GM21381 (cell line): Measurements from ENCODE around the gene TFF3.

Experiments
- ATAC-seq: cut with Tn5 transposase; IDR thresholded peaks from one replicate; pipeline ENCODE4 v1.9.1; 2021; ENCODE audit warnings: mild to moderate bottlenecking, moderate library complexity; ENCODE audit not compliant: unreplicated experiment

The TFF3 gene

DNA sequence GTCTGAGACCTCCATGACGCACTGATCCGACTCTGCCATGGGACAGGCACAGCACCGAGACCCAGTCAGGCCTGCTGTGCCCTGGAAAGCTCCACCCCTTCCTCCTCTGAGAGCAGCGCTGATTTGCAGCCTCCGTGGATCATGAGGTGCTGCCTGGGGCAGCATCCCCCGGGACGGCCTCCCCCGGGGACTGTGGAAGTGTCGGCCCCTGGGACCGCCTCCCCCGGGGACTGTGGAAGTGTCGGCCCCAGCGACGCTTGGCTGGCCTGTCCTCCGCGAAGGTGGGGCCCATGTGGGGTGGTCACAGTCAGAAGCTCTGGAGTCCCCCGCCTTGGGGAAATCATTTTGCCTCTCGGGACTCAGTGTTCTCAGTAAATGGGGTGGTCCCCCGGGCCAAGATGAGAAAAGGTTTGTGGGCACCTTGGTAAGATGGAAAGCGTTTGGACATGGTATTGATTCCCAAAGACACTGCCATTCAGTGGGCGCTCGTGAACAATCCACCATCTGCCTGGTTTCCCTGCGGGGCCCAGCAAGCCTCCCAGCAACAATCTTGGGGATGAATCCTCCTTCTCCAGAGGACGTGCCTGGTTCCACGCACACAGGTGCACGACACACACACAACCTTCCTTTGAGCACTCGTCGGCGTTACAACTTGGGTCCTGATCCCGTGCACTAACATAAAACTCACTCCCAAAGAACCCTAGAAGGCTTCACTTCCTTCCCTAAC is 32.6 kb upstream of the TFF3 start:
- ATAC-seq: no peak

DNA sequence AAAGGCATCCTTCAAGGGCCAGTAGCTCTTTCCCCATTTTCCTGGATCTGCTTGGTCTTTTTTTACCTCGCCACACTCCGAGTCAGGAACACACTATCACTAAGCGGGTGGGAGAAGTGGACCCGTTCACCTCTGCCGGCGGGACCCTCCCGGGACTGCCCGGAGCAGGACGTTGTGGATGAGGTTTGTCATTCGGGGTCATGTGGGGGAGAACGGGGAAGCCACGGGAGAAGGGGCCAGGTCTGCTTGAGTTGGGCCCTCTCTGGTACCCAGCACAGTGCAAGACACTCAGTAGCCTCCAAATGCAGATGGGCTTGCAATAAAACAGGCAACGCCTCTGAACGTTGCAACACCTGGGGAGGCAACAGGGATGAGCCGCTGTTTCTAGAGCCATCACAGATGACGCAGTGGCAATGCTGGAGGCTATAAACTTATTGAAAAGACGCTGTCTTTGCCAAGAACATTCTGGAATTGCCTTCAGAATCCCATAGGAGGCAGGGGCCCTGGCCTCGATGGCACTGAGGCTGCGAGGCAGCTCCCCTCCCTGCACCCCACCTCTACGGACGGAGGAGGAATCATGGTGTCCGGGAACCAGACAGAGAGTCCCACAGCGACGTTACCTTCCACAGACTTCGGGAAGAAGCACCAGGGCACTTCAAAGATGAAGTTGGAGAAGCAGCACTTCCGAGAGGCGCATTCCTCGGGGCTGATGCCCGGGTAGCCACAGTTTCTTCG is 31.8 kb upstream of the TFF3 start:
- ATAC-seq: no peak

DNA sequence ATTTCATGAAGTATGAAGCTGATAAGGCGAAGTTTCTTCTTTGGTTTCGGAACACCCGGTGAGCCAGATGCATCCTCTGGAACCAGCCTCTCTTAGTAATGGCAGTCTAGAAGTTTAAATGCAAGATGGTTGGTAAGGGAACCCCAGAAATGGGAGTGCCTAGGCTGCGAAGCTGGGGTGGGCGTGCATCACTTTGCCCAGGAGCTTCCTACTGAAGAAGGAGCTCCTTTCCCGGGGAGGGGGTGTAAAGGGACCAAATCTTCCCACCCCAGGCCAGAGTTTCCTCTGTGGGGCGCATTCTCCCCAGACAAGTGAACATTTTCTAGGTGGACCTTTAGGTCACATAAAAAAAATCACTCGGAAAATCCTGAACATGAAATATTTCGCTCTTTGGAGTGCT is 31.2 kb upstream of the TFF3 start:
- ATAC-seq: no peak

DNA sequence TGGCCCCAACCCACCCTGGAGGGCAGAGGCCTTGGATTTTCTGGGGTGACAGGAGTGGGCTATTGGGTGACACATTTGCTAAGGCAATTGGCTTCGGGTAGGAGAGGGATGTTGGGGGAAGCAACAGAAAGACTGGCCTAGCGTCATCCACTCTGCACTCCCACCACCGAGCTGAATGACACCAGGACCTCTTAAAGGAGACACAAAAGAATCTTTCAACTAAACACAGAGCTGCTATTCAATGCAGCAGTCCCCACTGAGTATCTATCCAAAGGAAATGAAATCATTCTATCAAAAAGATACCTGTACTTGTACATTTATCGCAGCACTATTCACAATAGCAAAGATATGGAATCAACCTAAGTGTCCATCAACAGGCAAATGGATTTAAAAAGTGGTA is 29.4 kb upstream of the TFF3 start:
- no peak for ATAC-seq

DNA sequence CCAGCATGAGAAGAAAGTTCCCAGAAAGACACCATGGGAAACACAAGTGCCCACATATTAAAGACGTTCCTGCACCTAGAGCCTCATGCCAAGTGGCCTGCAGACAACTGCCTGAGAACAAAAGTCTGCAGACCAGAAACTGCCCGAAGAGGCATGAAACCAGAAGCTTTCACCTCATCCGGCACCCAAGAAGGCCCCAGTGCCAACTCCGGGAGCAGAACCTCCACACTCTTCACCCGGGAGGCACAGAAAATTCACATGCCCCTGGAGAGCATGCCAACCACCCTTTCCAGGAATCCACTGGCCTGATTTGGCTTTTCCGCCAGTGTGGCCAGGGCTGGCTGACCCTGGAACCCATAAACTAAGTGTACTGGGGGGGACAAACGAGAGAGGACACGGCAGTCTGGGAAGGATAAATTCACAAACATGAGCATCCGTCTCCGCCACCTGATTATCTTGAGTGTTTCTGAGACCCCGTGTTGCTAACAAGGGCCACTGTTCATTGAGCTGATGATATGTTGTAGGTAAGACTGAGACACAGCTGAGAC is 28.8 kb upstream of the TFF3 start:
- ATAC-seq: no peak

DNA sequence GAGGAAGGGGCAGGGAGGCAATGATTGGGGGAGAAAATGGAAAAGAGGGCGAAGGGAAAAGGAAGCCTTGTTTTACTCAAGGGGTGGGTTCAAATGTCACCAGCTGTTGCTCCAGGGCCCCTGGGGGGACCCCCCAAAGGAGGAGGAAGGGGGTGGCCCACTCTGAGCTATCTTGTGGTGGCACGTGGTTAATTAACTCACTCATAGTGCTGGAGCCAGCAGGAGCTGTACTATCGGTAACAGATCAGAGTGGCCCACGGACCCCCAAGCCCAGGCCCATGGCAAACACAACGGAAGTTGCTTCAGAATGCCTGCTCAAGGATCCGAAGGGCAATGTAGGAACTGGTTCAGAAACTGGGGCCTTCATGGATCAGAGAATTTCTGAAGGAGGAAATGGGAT is 28.3 kb upstream of the TFF3 start:
- no peak for ATAC-seq

DNA sequence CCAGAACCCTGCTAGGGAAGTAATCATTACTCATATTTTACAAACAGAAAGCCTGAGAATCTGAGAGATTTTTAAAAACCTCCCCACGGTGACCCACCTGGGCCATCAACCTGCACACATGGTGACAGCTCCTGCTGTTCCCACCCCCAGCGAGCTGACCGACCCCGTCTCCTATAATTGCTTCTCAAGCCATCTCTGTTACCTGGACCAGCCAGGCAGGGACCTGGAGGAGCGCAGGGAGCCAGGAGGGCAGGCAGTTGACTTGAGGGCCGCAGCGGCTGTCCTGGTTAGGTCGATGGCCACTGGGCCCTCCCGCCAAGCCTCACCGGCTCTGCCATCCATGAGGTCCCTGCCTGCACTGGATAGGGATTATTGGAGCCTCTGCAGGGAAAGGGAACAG is 27.9 kb upstream of the TFF3 start:
- ATAC-seq: no peak

DNA sequence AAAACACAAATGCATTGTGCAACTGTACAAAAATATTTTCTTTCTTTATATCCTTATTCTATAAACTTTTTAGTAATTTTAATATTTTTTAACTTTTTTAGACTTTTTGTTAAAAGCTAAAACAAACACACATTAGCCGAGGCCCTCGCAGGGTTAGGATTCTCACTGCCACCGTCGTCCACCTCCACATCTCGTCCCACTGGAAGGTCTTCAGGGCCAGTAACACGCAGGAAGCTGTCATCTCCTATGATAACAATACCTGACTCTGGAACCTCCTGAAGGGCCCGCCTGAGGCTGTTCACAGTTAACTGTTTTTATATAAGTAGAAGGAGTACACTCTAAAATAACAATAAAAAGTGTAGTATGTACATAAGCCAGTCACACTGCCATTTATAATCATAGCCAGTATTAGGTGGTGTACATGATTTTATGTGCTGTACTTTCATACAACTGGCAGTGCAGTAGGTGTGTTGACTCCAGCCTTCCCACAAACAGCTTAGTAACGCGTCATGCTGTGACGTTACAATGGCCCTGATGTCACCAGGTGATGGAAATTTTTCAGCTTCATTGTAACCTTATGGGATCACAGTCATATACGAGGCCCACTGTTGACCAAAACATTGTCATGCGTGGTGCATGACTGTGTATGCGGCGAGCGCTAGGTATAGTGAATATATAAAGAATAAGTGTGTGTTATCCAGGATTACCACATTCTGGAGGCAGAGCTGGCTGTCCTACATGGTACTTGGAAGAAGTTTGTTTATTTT is 26.8 kb upstream of the TFF3 start:
- ATAC-seq: no peak

DNA sequence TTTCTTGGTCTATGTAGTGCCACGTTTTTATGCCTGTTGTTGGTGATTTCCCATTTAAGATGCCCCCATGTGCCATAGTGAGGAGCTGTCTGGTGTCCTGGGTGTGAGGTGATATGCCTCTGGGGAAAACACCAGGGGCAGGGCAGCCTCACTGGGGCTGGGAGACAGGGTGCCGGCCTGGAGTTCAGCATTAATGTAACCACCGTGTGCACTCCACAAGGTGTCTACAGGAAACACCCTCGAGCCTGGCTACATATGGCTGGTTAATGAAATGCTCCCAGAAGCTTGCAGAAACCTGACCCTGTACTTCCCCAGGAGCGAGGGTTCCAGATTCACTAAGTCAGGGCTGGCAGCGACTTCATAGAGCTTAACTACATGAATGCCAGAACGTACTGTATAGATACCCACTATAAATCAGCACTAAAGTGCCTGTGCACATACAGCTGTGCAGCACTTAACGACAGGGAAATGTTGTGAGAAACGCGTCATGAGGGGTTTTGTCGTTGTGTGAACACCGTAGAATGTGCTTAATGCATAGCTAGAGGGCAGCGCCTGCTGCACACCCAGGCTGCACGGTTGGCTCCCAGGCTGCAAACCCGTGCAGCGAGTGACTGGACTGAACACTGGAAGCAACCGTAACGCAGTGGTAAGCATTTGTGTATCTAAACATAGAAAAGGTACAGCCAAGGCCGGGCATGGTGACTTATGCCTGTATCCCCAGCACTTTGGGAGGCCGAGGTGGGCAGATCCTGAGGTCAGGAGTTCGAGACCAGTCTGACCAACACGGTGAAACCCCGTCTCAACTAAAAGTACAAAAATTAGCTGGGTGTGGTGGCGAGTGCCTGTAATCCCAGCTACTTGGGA is 25.2 kb upstream of the TFF3 start:
- no peak for ATAC-seq

DNA sequence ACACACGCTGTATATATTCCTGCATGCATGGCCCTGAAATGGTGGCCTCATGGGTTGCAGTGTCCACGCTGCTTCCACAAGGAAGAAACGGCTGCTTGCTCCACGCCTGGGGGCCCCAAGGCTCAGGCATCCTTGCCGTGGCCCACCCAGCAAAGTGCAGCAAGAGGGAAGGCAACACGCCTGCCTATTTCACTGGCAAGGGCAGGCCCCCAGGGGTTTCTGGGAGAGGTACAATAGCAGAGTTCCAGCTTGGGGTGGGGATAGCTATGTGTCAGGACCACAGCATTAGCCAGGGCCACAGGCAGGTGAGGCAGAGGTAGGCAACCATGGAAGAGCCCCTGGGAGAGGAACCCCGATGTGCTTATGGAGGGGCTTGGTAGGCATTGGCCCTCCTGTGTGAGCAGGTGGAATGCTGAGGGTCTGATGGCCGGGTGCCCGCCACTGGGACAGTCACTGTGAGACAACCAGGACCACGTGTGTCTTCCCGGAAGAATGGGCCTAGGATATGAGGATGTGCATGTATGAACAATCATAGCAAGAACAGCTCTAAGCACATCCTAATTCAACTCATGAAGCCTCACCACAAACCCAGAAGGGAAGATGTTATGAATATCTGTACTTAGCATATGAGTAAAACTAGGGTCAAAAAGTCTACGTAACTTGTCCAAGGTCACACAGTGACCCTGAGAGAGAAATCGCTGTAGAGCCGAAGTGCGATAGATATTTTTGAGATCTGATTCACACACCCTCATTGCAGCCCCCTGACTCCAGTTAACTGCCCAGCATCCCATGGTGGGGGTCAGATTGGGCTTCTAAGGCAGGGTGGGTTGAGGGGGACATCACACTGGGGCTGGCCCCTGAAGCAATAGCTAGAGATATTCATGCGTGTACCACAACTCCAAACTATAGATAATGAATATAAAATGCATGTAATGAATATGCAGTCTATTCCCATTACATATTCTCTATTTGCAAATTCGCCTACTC is 23.8 kb upstream of the TFF3 start:
- ATAC-seq: no peak

DNA sequence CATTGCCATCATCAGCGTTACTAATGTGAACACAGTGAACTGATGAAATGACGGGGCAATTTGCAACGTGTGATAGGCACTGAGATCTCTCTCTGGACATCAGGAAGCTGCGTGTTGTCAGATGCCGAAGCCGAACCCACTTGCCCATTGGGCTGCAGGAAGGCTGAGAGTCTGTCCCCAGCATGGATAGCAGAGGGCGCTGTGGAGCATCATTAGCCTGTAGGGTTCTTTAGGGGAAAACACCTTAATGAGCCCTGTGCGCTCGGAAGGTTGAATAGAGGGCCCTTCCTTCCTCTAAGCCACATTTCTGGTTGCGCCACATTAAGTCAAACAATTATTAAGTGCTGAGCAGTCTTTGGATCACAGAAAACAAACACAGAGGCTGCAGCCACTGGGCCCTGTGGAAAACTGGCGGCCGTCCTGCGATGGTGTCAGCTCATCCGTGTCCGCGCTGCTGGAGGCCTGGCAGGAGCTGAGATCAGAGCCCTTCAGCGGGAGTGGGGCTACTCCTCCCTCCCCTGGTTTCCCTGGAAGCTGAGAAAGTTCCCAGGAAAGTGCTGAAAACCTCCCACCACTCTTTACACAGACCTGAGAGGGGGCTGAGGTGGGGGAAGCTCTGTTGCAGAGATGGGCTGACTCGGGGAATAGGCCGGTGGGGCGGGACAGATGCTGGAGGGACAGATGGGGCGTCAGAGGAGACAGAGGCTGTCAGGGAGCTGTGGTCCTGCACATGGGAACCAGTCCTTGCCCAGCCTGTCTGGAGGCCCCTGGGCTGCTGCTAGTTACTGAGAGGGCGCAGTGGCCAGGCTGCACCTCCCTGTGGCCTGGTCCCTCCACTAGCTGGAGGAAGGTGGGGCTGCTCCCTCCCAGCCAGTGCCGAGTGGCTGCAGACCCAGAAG is 22.9 kb upstream of the TFF3 start:
- ATAC-seq: no peak

DNA sequence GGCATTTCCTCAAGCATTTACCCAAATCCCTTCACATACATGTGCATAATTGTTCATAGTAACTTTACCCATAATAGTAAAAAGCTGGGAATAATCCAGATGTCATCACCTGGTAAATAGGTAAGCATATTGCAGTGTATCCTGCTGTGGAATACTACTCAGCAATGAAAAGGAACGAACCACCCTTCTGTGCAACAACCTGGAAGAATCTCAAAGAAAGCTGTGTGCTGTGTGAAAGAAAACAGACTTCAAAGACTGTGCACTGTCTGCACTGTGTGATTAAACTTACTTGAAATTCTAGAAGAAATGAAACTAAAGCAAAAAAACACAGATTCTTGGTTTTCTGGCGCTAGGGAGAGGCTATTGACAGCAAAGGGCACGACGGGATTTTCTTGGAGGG is 22.1 kb upstream of the TFF3 start:
- no peak for ATAC-seq

DNA sequence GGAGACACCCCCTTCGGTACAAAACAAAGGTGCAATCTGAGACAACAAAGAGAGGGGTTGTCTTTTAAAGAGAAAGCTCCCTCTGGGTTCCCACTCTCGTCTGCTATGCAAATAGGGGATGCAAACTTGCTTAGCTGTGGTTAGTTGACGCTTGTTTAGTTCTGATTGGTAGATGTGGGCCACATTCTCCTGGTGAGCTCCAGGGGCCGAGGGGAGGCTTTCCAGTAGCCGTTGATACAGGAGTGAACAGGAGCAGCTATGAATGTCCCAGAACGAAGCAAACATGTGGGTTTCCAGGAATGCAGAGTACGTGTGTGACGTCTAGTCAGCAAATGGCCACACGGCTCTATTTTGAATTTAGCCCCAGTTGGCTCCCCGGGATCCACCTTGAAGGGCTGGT is 20.8 kb upstream of the TFF3 start:
- no peak for ATAC-seq

DNA sequence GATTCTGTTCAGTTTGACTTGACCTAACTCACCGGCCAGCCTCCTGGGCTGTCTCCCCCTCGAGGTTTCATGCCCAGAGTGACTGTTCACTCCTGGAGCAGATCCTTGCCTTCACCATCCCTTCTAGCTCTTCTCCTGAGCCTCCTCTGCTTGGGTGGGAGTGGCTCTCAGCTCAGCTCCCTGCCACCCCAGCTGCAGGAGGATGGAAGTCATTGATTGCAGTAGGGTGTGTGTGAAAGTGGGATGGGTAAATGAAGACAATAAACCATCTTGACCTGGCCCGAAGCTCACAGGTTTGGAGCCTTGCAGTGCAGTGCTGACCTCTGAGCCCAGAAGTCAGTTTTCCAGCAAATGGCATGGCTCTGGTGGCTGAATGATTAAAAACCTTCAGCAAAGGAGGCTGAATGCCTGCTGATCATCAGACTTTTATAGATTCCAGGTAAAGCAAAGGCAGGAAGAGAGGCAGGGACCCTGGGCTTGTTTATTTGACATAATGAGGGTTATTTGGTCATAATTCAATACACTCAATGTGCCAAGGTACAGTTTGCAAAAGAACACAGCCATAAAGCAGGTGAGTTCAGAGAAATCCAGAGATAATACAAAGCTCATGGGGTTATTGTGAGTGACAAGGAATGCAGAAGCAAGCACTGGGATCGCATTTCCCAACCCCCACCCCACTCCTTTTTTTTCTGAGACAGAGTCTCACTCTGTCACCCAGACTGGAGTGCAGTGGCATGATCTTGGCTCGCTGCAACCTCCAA is 17.5 kb upstream of the TFF3 start:
- no peak for ATAC-seq

DNA sequence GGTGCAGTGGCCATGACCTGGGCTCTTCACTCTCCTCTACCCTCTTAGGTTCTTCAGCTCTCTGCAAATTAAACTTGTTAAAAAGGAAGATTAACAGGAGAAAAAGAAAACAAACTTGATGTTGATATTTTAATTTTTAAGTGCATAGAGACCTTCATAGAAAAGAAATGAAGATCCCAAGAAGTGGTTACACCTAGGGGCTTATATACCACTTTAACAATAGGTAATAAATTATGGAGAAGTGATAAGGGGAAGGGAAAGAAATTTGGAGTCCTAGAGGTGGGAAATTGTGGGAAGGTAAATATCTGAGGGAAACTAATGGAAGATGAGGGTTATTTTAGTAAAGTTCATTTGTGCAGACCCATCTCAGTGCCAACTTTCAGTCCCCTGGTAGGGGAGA is 16.5 kb upstream of the TFF3 start:
- ATAC-seq: no peak

DNA sequence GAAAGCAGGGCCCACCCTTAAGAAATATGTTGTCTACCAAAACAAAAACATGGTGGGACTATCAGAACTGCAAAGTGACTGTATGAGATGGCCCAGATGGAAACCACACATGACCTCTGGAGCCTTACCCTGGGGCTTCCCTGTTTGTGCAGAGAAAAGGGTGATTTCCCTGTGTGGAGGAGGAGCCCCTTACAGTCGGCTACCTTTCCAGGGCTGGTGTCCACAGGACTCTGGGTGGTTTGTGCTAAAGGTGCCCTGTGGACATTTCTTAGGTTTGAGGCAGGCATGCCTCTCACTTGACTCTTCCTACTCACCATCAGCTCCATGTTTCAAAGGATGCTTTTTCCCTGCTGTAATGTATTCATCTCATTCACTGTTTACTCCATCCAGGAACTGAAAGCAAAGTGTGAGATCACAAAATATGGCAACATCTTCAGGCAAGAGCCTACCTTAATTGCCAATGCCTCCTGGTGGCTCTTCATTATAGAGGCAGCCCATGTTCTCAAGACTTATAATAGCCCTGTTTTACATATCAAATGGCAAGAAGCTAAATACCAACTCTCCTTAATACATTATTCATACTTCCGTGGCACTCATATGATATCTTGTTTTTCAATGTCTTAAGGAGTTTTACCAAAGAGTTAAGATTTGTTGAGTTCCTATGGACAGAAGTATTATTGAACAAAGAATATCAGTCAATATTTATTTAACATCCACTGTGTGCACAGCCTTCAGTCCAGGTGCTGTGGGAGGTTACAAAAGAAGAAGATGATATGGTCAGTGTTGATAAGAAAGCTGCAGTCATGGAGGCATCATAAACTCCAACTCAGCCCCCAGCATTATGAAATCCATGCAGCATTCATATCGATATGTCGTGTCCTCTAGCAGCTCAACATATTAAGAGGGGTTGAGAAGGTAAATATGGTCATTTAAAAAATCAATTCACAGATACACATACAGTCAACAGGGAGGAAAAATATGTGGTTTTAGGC is 15.5 kb upstream of the TFF3 start:
- no peak for ATAC-seq

DNA sequence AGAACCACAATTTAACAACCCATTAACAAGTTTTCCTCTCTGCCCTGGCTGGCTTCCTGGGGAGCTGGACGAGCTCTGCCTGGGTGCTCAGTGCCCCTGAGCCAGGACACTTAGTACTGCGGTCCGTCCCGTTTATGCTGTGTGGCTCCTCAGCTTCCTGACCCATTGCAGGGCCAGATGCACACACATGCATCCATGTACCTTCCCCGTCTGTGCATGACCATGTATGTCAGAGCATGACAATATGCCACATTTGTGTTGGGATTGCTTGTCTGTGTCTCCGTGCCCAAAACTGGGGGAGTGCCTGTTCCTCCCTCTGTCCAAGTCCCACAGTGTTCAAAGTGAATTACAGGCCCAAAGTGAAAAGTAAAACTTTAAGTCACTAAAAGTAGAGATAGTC is 9.7 kb upstream of the TFF3 start:
- ATAC-seq: no peak
